Measurements from ENCODE around the gene IRF2BP1.
A peak's percentile ranks its signal among the peaks of the same experiment; 100 is the strongest.

IRF2BP1 gene

DNA sequence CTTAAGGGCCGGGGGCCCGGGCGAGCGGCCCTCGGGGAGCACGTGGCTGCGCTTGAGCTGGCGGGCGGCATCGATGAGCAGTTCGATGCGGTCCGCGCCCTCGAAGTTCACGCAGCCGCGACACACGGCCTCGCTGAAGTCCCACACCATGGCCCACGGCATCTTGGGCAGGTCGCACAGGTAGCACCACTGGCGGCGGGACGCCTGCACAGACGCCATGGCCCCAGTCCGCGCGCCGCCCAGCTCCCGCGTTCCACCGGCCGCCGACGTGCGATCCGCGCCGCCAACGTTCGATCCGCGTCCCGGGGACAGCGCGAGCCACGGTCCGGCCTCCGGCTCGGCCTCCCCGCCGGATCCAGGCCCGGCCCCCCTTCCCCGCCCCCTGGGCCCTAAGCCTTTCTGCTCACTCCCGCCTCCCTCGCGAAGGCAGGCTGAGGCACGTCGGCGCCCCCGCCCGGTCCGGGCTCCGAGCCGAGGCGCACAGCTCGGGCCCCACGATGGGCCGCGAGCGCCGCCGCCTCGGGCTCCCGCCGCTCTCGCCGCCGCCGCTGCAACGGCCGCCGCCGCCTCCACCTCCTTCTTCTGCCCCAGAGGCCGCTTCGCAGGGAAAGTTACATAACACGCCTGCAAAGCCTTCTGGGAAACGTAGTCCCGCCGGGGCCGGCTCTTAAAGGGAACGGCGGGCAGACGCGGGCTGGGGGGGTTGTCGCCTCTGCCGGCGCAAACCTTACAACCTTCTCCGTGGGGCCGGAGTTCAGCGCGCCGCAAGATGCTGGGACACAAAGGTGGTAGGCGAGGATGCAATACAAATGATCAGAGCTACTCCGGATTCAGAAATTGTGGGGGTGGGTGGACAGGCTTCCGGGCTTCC lies at the start of gene IRF2BP1:
Gene IRF2BP1 (minus strand): TSS at position 586 of the 871 bp plus-strand sequence. CDS start 367 bp downstream, at position 219.
- peak; percentile 93 for DNase-seq

DNA sequence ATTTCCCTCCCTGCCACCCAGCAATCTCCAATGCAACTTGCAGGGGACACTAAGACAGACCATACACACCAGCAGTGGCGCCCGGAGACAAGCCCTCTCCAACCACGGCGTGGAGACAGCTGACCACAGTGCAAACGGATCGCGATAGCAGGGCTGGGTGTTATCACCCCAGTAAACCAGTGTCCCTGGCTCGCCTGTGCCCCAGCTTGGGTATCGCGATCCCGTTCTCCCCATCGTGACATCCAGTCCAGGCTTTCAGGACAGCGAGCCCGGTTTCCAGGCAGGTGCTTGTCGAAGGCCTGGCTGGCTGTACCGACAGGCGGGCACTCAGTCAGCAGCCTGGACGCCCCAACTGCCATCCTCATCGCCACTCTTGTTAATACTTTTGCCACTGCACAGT lies 49.3 kb upstream of the IRF2BP1 start:
- no peak for DNase-seq

GRCh38 chr19:45934551-45935230 lies 48.8 kb upstream of the IRF2BP1 start:
- DNase-seq = no peak

- no peak for DNase-seq
These were observed 47.8 kb upstream of the IRF2BP1 start for GRCh38 chr19:45933759-45934158.

GRCh38 chr19:45931055-45931454 lies 45.1 kb upstream of the IRF2BP1 start:
- no peak for DNase-seq

DNA sequence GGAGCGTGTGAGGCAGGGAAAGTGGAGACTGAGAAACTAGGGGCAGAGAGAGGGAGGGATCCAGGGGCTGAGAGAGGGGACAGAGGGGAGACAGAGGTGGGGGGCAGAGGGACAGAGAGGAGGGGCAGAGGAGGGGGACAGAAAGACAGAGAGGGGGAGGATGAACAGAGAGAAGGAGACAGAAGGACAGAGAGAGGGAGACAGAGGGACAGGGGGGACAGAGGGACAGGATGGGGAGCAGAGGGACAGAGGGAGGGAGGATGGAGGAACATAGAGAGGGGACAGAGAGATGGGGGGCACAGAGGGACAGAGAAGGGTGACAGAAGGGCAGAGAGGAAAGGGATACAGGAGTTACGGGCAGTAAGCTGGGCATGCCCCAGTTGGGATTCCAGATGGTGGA lies 43.3 kb upstream of the IRF2BP1 start:
- DNase-seq = no peak

DNA sequence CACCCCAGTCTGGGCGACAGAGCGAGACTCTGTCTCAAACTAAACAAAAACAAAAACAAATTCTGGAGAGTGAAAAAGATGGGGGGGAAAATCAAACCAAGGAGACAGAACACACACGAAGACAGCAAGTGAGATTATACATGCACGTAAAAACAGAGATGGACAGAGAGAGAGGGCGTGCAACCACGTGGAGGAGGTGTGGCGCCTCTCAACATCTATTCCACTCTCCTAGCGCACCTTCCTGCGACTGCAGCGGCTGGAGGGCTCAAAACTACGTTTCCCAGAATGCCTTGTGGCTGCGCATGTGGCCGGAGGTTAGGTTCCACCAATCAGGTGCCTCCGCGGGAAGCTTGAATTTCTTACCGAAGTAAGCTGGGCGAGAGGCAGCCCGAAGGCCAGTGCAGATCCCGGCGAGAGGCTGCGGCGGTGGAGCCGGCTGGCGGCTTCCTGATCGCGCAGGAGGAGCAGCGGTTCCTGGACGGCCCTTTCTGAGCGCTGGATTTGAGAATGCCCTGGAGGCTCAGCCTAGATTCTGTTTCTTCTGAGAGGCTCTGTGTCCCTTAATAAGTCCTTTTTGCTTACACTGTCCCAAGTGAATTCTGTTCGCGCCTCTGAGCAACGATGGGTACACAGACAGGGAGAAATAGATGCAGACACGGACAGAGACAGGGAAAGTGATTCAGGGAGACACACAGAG lies 41.8 kb upstream of the IRF2BP1 start:
- peak; percentile 95 for DNase-seq

- no peak for DNase-seq
These were observed 39.0 kb upstream of the IRF2BP1 start for GRCh38 chr19:45924891-45925447.

GRCh38 chr19:45922281-45922680 lies 36.3 kb upstream of the IRF2BP1 start:
- no peak for DNase-seq

DNA sequence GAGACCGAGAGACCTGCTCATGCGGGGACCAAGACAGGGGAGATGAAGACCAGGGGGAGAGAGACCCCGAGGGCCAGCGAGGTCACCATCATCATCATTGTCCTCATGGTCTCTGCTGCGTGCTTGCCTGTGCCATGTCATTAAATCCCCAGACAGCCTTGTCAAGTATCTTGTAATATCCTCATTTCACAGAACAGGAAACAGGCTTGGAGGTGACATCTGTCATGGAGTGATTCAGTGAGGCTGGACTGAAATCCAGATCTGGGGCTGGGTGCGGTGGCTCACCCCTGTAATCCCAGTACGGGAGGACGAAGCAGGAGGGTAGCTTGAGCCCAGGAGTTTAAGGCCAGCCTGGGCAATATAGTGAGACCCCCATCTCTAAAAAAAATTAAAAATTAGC lies 34.5 kb upstream of the IRF2BP1 start:
- DNase-seq = peak; percentile 51

- no peak for DNase-seq
These were observed 33.7 kb upstream of the IRF2BP1 start for GRCh38 chr19:45919678-45920077.

- DNase-seq = peak; percentile 43
These were observed 32.8 kb upstream of the IRF2BP1 start for GRCh38 chr19:45918721-45919120.

DNA sequence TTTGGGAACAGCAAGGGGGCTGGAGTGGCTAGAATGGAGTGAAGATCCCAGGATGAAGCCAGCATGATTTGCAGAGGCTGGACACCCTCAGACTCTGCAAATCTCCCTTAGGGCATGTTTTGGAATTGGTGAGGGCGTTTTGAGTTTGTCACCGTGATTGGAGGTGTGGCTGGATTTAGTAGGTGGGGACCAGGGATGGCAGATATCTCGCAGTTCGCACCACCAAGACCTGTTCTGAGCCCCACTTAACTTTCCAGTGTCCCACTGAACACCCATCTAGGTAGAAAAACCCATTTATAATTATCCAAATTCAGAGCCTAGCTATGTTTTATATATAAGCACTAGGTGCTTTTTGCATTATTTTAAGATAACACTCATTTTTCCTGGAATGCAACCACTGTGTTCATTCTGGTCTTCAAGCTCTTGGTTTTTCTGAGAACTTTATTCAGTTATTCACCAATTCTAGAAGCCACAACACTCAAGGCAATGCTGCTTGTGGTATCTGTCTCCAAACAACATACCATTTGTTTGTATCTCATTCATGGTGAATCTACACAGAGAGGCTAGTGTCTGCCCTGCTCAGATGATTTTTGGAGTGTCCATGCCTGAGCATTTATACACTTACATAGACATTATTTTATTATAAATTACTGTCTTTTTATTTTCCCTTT lies 31.6 kb upstream of the IRF2BP1 start:
- DNase-seq = peak; percentile 68

GRCh38 chr19:45913874-45914830 lies 28.2 kb upstream of the IRF2BP1 start, which contains the start of gene NANOS2:
Gene NANOS2, minus strand, starts transcription at chr19:45914778. Its CDS starts 85 bp downstream, at chr19:45914693.
- DNase-seq = peak; percentile 31

DNA sequence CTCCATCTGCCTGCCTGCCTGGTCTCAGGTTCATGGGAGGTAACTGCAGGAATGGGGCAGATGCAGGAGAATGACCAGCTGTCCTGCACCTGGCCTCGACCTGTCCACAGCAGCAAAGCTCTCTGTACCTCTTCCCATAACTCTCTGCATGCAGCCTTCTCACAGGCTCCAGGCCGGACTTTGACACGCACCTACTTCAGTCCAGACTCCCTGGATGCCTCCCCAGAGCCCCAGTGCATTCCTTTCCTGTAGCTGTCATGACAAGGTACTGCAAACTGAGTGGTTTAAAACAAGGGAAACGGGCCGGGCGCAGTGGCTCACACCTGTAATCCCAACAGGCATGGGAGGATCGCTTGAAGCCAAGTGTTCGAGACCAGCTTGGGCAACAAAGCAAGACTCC lies 25.4 kb upstream of the IRF2BP1 start:
- DNase-seq = no peak

GRCh38 chr19:45908956-45909355 lies 23.0 kb upstream of the IRF2BP1 start:
- DNase-seq = peak; percentile 23

DNA sequence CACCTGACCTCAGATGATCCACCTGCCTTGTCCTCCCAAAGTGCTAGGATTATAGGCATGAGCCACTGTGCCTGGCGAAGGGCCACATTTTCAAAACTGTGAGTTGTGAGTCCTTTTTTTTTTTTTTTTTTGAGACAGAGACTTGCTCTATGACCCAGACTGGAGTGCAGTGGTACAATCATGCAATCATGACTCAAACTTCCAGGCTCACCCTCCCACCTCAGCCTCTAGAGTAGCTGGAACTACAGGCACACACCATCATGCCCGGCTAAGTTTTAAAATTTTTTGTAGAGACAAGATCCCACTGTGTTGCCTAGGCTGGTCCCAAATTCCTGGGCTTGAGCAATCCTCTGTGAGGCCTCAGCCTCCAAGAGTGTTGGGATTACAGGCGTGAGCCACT lies 20.3 kb upstream of the IRF2BP1 start:
- no peak for DNase-seq

- no peak for DNase-seq
These were observed 19.1 kb upstream of the IRF2BP1 start for GRCh38 chr19:45905011-45905410.

- peak; percentile 100 for DNase-seq
These were observed 17.0 kb upstream of the IRF2BP1 start for GRCh38 chr19:45902651-45903625.

All from activated CD4-positive, alpha-beta T cell treated with anti-CD3 and anti-CD28 coated beads, Interleukin-10, Interleukin-2, amounts not matched to agents 100 ng/mL and 50 ng/mL, durations not matched to agents 16 hours and 8 hours (primary cell).